Endodermal cell (in vitro differentiated cells): ENCODE data around the gene MACROD1. TPM values are rescaled to one million over a fixed set of nuclear protein-coding genes. Genes with fewer than 3 reads are reported as not detected.

ENCODE experiments used
- DNase-seq: peaks from one replicate; pipeline ENCODE4 v3.0.0-alpha.2; 2017
- H3K27ac ChIP-seq: 2 replicates; pipeline ENCODE4 v1.5.1; 2013; ENCODE audit warnings: mild to moderate bottlenecking, low read depth, low read length, moderate library complexity
- H3K27me3 ChIP-seq: 2 replicates; pipeline ENCODE4 v1.6.1; 2013; ENCODE audit warnings: mild to moderate bottlenecking, low read length, moderate library complexity; ENCODE audit not compliant: insufficient read depth, control insufficient read depth, poor library complexity, severe bottlenecking
- H3K36me3 ChIP-seq: 2 replicates; pipeline ENCODE4 v1.7.0; 2013; ENCODE audit warnings: mild to moderate bottlenecking, low read length, moderate library complexity; ENCODE audit not compliant: control insufficient read depth, insufficient read depth
- H3K4me1 ChIP-seq: one replicate; pipeline ENCODE4 v1.7.0; 2013; ENCODE audit warnings: low read length; ENCODE audit not compliant: control insufficient read depth, insufficient read depth
- H3K4me3 ChIP-seq: 2 replicates; pipeline ENCODE4 v1.5.1; 2013; ENCODE audit warnings: mild to moderate bottlenecking, low read length, moderate library complexity
- H3K9ac ChIP-seq: 2 replicates; pipeline ENCODE4 v1.6.1; 2013; ENCODE audit warnings: mild to moderate bottlenecking, low read length, moderate library complexity; ENCODE audit not compliant: poor library complexity, severe bottlenecking; ENCODE audit errors: extremely low read depth
- H3K9me3 ChIP-seq: 2 replicates; pipeline ENCODE4 v1.6.1; 2013; ENCODE audit warnings: mild to moderate bottlenecking, low read length, moderate library complexity; ENCODE audit not compliant: control insufficient read depth
- H3K27ac Mint-ChIP-seq: 2 replicates; pipeline ENCODE4 v1.8.0; 2020; ENCODE audit warnings: mixed read lengths
- H3K27me3 Mint-ChIP-seq: 2 replicates; pipeline ENCODE4 v1.8.0; 2021; ENCODE audit warnings: mild to moderate bottlenecking, mixed read lengths; ENCODE audit not compliant: insufficient read depth
- H3K36me3 Mint-ChIP-seq: 2 replicates; pipeline ENCODE4 v1.8.0; 2020; ENCODE audit warnings: low read depth, mixed read lengths
- H3K4me1 Mint-ChIP-seq: 2 replicates; pipeline ENCODE4 v1.8.0; 2020; ENCODE audit warnings: mixed read lengths
- H3K4me3 Mint-ChIP-seq: 2 replicates; pipeline ENCODE4 v1.8.0; 2020; ENCODE audit warnings: mild to moderate bottlenecking, moderate library complexity, mixed read lengths
- H3K9me3 Mint-ChIP-seq: 2 replicates; pipeline ENCODE4 v1.8.0; 2020; ENCODE audit warnings: mild to moderate bottlenecking, mixed read lengths
- WGBS, 2 experiments: methylation state at CpG; one replicate each; pipeline versions ENCODE4 v1.1.5 to v1.1.7; 2013; ENCODE audit warnings: missing lambda C conversion rate in 2 of 2, mixed read lengths in 1 of 2; ENCODE audit not compliant: insufficient coverage in 1 of 2, insufficient read length in 1 of 2; 5-methylcytosine and 5-hydroxymethylcytosine counted together
- total RNA-seq, 2 donors: library from RNA; stranded (reverse); fragmentation: NEBNext Ultra II Directional in 1 of 2; extraction: Animal tissue kit (Norgen Biotek cat#: 25700) in 1 of 2; gene quantifications; 2 replicates in 1 of 2; 3 replicates in 1 of 2; pipeline ENCODE4 v1.2.1, GENCODE V29; 2021
- TF ChIP-seq, protein P1 (sequence below): fragments of 200-600 bp; sonication (generic); conservative IDR thresholded peaks from 2 replicates; pipeline ENCODE4 v1.5.0; 2021; ENCODE audit warnings: antibody characterized with exemption, mild to moderate bottlenecking

Gene MACROD1
- total RNA-seq, 2 donors from 2014 or later, result 23.0 to 41.9 TPM

DNA sequence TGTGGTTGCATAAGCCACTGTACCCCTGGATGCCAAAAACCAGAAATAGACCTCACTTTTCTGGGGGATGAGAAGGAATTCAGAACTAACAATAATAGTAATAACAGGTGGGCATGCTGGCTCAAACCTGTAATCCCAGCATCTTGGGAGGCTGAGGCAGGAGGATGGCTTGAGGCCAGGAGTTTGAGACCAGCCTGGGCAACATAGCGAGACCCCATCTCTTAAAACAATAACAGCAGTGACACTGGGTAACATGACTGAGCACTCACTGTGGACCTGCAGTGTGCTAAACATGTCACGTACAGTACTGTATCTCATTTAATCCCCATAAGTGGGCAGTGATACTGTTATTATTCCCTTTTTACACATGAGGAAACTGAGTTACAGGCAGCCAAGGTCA lies 120.2 kb downstream of the MACROD1 start:
- H3K9ac ChIP-seq, result no peak overlapping the region
- WGBS, 2 experiments, result 91 to 92% methylated on average over 2 of the region's 2 CpGs
- H3K27me3 Mint-ChIP-seq, result peaks cover 54% of the 10 kb centered on the region
- no peaks in the 10 kb centered on the region for H3K36me3 ChIP-seq
- H3K27me3 ChIP-seq, result no peaks in the 10 kb centered on the region
- no peak for DNase-seq
- H3K9me3 ChIP-seq, result no peaks in the 10 kb centered on the region
- H3K4me1 Mint-ChIP-seq, result peaks cover 5% of the 10 kb centered on the region
- H3K9me3 Mint-ChIP-seq, result no peaks in the 10 kb centered on the region
- H3K4me3 Mint-ChIP-seq, result no peak overlapping the region
- H3K4me1 ChIP-seq, result no peaks in the 10 kb centered on the region
- TF ChIP-seq, protein P1, sequence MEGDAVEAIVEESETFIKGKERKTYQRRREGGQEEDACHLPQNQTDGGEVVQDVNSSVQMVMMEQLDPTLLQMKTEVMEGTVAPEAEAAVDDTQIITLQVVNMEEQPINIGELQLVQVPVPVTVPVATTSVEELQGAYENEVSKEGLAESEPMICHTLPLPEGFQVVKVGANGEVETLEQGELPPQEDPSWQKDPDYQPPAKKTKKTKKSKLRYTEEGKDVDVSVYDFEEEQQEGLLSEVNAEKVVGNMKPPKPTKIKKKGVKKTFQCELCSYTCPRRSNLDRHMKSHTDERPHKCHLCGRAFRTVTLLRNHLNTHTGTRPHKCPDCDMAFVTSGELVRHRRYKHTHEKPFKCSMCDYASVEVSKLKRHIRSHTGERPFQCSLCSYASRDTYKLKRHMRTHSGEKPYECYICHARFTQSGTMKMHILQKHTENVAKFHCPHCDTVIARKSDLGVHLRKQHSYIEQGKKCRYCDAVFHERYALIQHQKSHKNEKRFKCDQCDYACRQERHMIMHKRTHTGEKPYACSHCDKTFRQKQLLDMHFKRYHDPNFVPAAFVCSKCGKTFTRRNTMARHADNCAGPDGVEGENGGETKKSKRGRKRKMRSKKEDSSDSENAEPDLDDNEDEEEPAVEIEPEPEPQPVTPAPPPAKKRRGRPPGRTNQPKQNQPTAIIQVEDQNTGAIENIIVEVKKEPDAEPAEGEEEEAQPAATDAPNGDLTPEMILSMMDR, result no peak
- H3K36me3 Mint-ChIP-seq, result no peaks in the 10 kb centered on the region
- H3K27ac Mint-ChIP-seq, result no peak overlapping the region
- no peak overlapping the region for H3K27ac ChIP-seq
- H3K4me3 ChIP-seq, result no peak overlapping the region

DNA sequence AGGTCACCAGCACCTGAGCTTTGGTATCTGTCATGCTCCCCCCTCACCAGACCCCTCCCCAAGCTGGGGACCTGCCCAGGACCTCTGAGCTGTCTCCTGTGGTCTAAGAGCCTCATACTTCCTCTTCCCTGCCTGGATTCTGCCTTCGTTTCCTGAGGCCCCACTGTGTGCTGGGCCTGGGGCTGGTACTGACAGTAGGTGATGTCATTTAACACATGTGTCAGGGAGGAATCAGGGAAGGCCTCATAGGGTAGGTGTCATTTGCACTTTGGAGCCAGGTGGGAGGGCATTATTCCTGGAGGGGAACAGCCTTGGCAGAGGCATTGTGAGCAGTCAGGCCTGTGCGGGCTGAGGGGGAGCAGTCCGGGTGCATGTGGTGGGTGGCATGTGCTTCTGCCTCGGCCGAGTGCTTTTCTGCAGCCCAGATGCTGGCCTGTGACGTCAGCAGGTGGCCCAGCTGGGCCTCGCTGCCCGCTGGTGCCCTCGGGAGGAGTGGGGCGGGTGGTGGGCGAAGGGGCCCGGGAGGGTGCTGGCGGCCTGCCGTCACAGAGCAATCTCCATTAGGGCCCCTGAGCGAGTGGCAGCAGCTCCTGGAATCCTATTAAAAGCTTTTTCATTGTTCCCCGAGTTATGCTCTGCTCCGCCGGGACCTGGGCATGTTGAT lies 121.1 kb downstream of the MACROD1 start:
- Mint-ChIP-seq H3K4me1 (peaks cover 6% of the 10 kb centered on the region), H3K27ac (no peak overlapping the region), H3K4me3 (no peak overlapping the region), H3K9me3 (no peaks in the 10 kb centered on the region), H3K36me3 (no peaks in the 10 kb centered on the region), H3K27me3 (peaks cover 63% of the 10 kb centered on the region)
- Histone ChIP-seq H3K36me3 (no peaks in the 10 kb centered on the region), H3K27me3 (peaks cover 6% of the 10 kb centered on the region), H3K4me1 (no peaks in the 10 kb centered on the region), H3K9ac (no peak overlapping the region), H3K9me3 (no peaks in the 10 kb centered on the region), H3K27ac (no peak overlapping the region), H3K4me3 (no peak overlapping the region)
- WGBS, 2 experiments, result 80 to 88% methylated on average over 5 to 18 of the region's 18 CpGs
- no peak for DNase-seq
- TF ChIP-seq, protein P1, result no peak

DNA sequence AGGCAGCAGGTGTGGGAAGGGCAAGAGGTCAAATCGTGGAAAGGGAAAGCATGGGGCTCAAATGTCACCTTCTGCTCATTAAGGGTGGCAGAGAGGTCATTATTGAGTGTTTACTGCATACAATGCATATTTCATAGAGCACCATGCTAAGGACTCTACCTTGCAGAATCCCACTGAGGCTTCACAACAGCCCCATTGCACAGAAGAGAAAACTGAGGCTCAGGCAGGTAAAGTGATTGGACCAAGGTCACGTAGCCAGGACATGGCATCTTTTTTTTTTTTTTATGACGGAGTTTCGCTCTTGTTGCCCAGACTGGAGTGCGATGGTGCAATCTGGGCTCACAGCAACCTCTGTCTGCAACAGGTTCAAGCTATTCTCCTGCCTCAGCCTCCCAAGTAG lies 122.4 kb downstream of the MACROD1 start:
- Histone ChIP-seq H3K9me3 (no peaks in the 10 kb centered on the region), H3K4me1 (no peaks in the 10 kb centered on the region), H3K36me3 (no peaks in the 10 kb centered on the region), H3K9ac (no peak overlapping the region), H3K4me3 (no peak overlapping the region), H3K27ac (no peak overlapping the region), H3K27me3 (peaks cover 17% of the 10 kb centered on the region)
- WGBS, 2 experiments, result 79 to 94% methylated on average over 4 to 5 of the region's 5 CpGs
- Mint-ChIP-seq H3K4me1 (peaks cover 6% of the 10 kb centered on the region), H3K27me3 (peaks cover 72% of the 10 kb centered on the region), H3K36me3 (no peaks in the 10 kb centered on the region), H3K4me3 (no peak overlapping the region), H3K9me3 (no peaks in the 10 kb centered on the region), H3K27ac (no peak overlapping the region)
- no peak for DNase-seq
- TF ChIP-seq, protein P1, result no peak
